Testis (tissue), 3 donors: Measurements from ENCODE around the gene CROCC2. TPM values are rescaled to one million over a fixed set of nuclear protein-coding genes. Genes with fewer than 3 reads are reported as not detected.
A peak's percentile ranks its signal among the peaks of the same experiment; 100 is the strongest.

Source experiments
- DNase-seq: peaks from one replicate; pipeline ENCODE4 v3.0.0-alpha.2; 2019
- H3K27ac ChIP-seq, 2 donors: fragments of 200-600 bp; sonication (generic); one replicate each; pipeline ENCODE4 v1.5.1; 2019
- H3K27me3 ChIP-seq: fragments of 200-600 bp; sonication (generic); one replicate; pipeline ENCODE4 v1.5.1; 2019
- H3K36me3 ChIP-seq: fragments of 200-600 bp; sonication (generic); one replicate; pipeline ENCODE4 v1.5.1; 2017; ENCODE audit warnings: low read depth; ENCODE audit errors: missing control alignments
- H3K4me1 ChIP-seq: fragments of 200-600 bp; sonication (generic); one replicate; pipeline ENCODE4 v1.5.1; 2019
- H3K4me3 ChIP-seq, 2 donors: fragments of 200-600 bp; sonication (generic); one replicate each; pipeline ENCODE4 v1.5.1; 2017 to 2019
- H3K9me3 ChIP-seq: fragments of 200-600 bp; sonication (generic); one replicate; pipeline ENCODE4 v1.5.1; 2017
- POLR2A ChIP-seq: fragments of 450-650 bp; IDR thresholded peaks from one replicate; pipeline ENCODE4 v1.6.1; 2017; ENCODE audit warnings: antibody characterized with exemption, mild to moderate bottlenecking, moderate library complexity
- WGBS, 2 donors: methylation state at CpG; one replicate each; pipeline ENCODE4 v1.1.5; 2018; 5-methylcytosine and 5-hydroxymethylcytosine counted together
- intact Hi-C: fragments of 100-400 bp; cut with DNase I; formaldehyde crosslinking; loops from one replicate; pipeline ENCODE4 v1.15.1; 2023; ENCODE audit warnings: low total_unique reads
- polyA plus RNA-seq: library from polyadenylated mRNA; stranded (reverse); fragments of 350-450 nt; fragmentation: Illumina TruSeq; extraction: RNeasy Lipid Tissue Mini Kit (QIAGEN cat#74804); gene quantifications from one replicate; pipeline ENCODE4 v1.2.3, GENCODE V29; 2014; ENCODE audit warnings: low read depth, low replicate concordance; ENCODE audit not compliant: insufficient read depth
- total RNA-seq, 2 donors: library from RNA; depleted of rRNA; stranded (reverse); fragments of >200 nt; gene quantifications; one replicate each; pipeline ENCODE4 v1.2.3, GENCODE V29; 2016
- TF ChIP-seq, protein P1 (sequence below), 3 experiments: fragments of 450-650 bp in 2 of 3; fragments of 200-600 bp in 1 of 3; sonication (generic) in 1 of 3; IDR thresholded peaks; one replicate each; pipeline ENCODE4 v1.5.1; 2016 to 2019; ENCODE audit warnings: antibody characterized with exemption in 3 of 3, mild to moderate bottlenecking in 2 of 3, moderate library complexity in 1 of 3

Gene CROCC2
- total and polyA plus RNA-seq, 3 donors from 2014 or later: 0.43 to 0.55 (median 0.51) TPM

DNA sequence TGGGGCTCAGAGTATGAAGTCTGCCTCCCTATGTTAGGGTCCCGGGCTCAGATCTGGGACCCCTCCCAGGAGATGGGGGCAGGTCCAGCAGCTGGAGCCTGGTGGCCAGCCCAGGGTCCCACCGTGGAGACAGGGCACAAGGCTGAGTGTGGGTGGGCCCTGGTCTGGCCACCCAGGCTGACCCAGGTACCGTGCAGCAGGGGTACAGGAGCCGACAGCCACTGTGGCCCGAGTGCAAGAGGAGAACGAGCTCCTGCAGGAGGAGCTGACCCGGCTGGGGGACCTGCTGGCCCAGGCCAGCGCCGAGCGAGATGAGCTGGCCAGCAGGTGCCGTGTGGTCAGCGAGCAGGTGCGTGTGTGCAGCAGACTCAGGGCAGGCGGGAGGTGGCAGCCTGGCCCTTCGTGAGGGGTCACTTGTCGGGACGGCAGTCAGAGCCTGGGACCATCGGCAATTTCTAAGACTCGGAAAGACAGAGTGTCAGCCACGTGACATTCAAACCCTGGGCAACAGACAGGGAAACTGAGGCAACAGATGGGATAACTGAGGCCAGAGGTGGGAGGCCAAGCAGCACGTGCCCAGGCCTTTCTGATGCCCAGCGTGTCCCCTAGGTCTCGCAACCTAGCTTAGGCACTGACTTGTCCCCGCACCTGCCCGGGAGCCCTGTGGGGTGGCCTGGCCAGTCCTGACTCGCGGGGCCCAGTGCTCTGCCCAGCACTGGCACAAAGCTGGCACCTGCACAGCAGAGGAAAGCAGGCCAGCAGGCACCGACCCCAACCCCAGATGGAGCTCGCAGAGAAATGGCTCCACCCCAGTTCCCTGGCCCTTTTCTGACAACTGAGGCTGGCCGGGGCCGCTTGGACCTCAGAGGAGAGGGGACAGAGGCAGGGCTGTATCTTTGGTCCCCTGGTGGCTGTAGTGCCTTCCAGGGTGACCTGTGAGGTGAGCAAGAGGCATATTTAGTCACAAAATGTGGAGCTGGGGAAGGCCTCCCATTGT, 13.9 kb downstream of the CROCC2 start:
- intact Hi-C loops: loop anchor here (10.0 kb wide), 1 partner anchor 75 kb away; the partner anchor contains the start of gene SNED1
- no peak overlapping the region for H3K4me3 ChIP-seq
- H3K4me1 ChIP-seq: peaks cover 7% of the 10 kb centered on the region
- no peaks in the 10 kb centered on the region for H3K27me3 ChIP-seq
- DNase-seq: peak; percentile 11
- no peak for TF ChIP-seq POLR2A
- TF ChIP-seq, protein P1, sequence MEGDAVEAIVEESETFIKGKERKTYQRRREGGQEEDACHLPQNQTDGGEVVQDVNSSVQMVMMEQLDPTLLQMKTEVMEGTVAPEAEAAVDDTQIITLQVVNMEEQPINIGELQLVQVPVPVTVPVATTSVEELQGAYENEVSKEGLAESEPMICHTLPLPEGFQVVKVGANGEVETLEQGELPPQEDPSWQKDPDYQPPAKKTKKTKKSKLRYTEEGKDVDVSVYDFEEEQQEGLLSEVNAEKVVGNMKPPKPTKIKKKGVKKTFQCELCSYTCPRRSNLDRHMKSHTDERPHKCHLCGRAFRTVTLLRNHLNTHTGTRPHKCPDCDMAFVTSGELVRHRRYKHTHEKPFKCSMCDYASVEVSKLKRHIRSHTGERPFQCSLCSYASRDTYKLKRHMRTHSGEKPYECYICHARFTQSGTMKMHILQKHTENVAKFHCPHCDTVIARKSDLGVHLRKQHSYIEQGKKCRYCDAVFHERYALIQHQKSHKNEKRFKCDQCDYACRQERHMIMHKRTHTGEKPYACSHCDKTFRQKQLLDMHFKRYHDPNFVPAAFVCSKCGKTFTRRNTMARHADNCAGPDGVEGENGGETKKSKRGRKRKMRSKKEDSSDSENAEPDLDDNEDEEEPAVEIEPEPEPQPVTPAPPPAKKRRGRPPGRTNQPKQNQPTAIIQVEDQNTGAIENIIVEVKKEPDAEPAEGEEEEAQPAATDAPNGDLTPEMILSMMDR (IDR thresholded peaks at IDR 0.05): no peak
- no peaks in the 10 kb centered on the region for H3K36me3 ChIP-seq
- no peaks in the 10 kb centered on the region for H3K9me3 ChIP-seq
- WGBS, 2 donors: 94 to 97% methylated on average over 16 to 31 of the region's 31 CpGs
- H3K27ac ChIP-seq: no peak overlapping the region

DNA sequence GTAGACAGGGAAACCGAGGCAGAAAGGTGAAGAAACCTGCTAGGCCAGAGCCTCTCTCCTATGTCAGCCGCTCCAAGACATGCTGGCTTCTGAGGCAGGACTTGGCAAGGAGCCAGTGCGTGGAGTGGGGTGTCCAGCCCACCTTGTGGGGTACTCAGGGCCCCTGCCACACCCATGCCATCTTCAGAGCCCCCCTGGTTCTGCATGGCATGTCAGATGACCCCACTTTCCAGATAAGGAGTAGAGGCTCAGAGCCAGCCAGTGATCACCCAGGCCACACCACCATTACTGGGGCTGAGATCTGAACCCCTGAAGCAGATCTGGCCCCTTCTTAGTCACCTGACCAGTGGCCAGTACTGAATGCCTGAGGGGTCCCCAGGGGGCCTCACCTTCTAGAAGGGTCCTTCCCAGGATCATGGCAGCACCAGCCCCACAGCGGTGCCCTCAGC, 14.7 kb downstream of the CROCC2 start:
- no peaks in the 10 kb centered on the region for H3K27me3 ChIP-seq
- TF ChIP-seq, protein P1 (IDR thresholded peaks at IDR 0.05): no peak
- no peak for TF ChIP-seq POLR2A
- H3K36me3 ChIP-seq: no peaks in the 10 kb centered on the region
- peaks cover 6% of the 10 kb centered on the region for H3K4me1 ChIP-seq
- intact Hi-C loops: no loop called here
- 88 to 100% methylated on average over 1 to 4 of the region's 4 CpGs for WGBS, 2 donors
- H3K27ac ChIP-seq: no peak overlapping the region
- no peak overlapping the region for H3K4me3 ChIP-seq
- peak; percentile 10 for DNase-seq
- H3K9me3 ChIP-seq: no peaks in the 10 kb centered on the region

DNA sequence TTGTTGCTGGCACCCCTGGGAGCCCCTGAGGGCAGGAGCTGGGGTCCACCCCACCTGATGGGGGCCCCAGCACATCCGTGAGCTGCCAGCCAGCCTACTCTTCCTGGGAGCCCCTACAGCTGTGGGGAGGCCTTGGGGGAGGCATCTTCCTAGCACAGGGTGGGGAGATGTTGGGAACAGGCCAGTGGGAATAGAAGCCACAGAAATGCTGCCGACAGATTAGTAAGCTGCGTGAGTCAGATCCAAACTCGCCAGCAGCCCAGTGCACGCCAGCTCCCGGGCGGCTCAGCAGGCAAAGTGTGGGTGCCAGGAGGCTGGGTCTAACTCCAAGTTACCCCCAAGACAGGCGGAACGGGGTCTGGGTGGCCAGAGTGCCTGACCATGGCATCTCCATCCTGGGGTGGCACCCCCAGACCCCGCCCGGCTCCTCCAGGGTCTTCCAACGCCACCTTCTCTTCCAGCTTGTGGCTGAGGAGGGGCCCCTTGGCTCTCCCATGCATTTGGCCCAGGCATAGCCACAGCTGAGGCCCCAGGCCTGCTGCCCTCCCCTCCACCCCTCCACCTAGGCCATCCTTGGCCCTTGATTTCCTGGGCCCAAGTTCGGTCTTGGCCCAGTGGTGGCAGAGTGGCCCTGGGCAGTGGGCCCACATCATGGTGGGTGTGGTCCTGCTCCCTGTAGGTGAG, 15.3 kb downstream of the CROCC2 start:
- no peaks in the 10 kb centered on the region for H3K9me3 ChIP-seq
- TF ChIP-seq POLR2A: no peak
- TF ChIP-seq, protein P1 (IDR thresholded peaks at IDR 0.05): no peak
- no peaks in the 10 kb centered on the region for H3K36me3 ChIP-seq
- DNase-seq: peak; percentile 59
- whole genome bisulfite sequencing, 2 donors: 53 to 82% methylated on average over 6 to 13 of the region's 13 CpGs
- no peak overlapping the region for H3K27ac ChIP-seq
- H3K4me3 ChIP-seq: no peak overlapping the region
- H3K27me3 ChIP-seq: no peaks in the 10 kb centered on the region
- intact Hi-C loops: no loop called here
- peaks cover 5% of the 10 kb centered on the region for H3K4me1 ChIP-seq

DNA sequence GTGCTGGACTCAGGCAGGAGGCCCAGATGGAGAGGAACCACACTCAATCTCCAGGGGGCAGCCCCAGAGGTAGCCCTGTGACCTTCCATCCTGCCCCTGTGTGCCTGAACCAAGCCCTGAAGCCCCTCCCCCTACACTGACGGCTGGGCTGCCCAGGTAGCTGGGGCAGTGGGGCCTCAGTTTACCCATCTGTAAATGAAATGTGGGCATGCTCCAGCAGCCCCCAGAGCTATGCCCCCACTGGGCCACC, 15.8 kb downstream of the CROCC2 start:
- DNase-seq: peak; percentile 12
- no peak for TF ChIP-seq POLR2A
- TF ChIP-seq, protein P1 (IDR thresholded peaks at IDR 0.05): no peak
- WGBS, 2 donors: 80 to 100% methylated on average over 1 of the region's 1 CpG

More for the DNA sequence above, 15.8 kb downstream of the CROCC2 start:
- Histone ChIP-seq H3K4me1 (peaks cover under 1% of the 10 kb centered on the region), H3K36me3 (no peaks in the 10 kb centered on the region), H3K4me3 (no peak overlapping the region), H3K27me3 (no peaks in the 10 kb centered on the region), H3K9me3 (no peaks in the 10 kb centered on the region), H3K27ac (no peak overlapping the region)
- intact Hi-C loops: no loop called here
